B cell (primary cell): ENCODE results near the gene CARS2. TPM values are rescaled to one million over a fixed set of nuclear protein-coding genes. Genes with fewer than 3 reads are reported as not detected.
"Not testable (repeated sequence)": the region's sequence is repeated elsewhere in the genome, so short reads cannot be mapped to it uniquely, and the experiment has no call there.

Source experiments
- ATAC-seq: fragments of 200-7000 bp; cut with Tn5 transposase; one replicate; pipeline ENCODE4 v1.10.0; 2021; ENCODE audit warnings: low read depth, mild to moderate bottlenecking, moderate number of reproducible peaks, moderate library complexity
- CTCF ChIA-PET: fragments of 350-600 bp; sonication (Branson Sonifier 250); formaldehyde crosslinking; loops from one replicate; lab custom pipeline; 2021; ENCODE audit warnings: antibody characterized with exemption, inconsistent platforms; lab: Charles Lee
- POLR2A ChIA-PET: fragments of 350-600 bp; sonication (Branson Sonifier 250); formaldehyde crosslinking; loops from one replicate; lab custom pipeline; 2021; ENCODE audit warnings: antibody characterized with exemption; lab: Charles Lee
- DNase-seq: peaks from one replicate; pipeline ENCODE4 v3.0.0; 2013
- H2AFZ ChIP-seq: 2 replicates; pipeline ENCODE4 v1.6.1; 2012; ENCODE audit warnings: mild to moderate bottlenecking, low read depth, low read length; ENCODE audit not compliant: insufficient read depth, poor library complexity, severe bottlenecking
- H3K27ac ChIP-seq, 2 donors: 1 replicate in 1 of 2; 2 replicates in 1 of 2; pipeline ENCODE4 v1.5.1; 2012 to 2013; ENCODE audit warnings: low read length in 2 of 2, mild to moderate bottlenecking in 2 of 2, moderate library complexity in 1 of 2
- H3K27me3 ChIP-seq, 4 experiments: fragments of 200-600 bp in 1 of 4; sonication (generic) in 1 of 4; replicated peaks in 1 of 4; 1 replicate in 2 of 4; 2 replicates in 2 of 4; pipeline versions ENCODE4 v1.6.1 to v1.7.0; 2013 to 2016; ENCODE audit warnings: low read length in 3 of 4, mild to moderate bottlenecking in 2 of 4, mixed read lengths in 1 of 4, moderate library complexity in 1 of 4; ENCODE audit not compliant: insufficient read depth in 4 of 4, control insufficient read depth in 3 of 4; ENCODE audit errors: control extremely low read depth in 1 of 4
- H3K36me3 ChIP-seq, 2 experiments: replicated peaks in 1 of 2; 1 replicate in 1 of 2; 2 replicates in 1 of 2; pipeline versions ENCODE4 v1.6.1 to v1.7.1; 2013; ENCODE audit warnings: low read length in 1 of 2; ENCODE audit not compliant: insufficient read depth in 2 of 2, control insufficient read depth in 1 of 2; ENCODE audit errors: control extremely low read depth in 1 of 2, extremely low read depth in 1 of 2
- H3K4me1 ChIP-seq, 2 donors: fragments of 200-600 bp in 1 of 2; sonication (generic) in 1 of 2; 1 replicate in 1 of 2; 2 replicates in 1 of 2; pipeline versions ENCODE4 v1.5.1 to v1.6.1; 2013 to 2017; ENCODE audit warnings: low read length in 2 of 2; ENCODE audit not compliant: control insufficient read depth in 2 of 2, insufficient read depth in 2 of 2
- H3K4me2 ChIP-seq: replicated peaks from 2 replicates; pipeline ENCODE3; 2012; ENCODE audit warnings: mild to moderate bottlenecking, low read depth, low read length; ENCODE audit not compliant: poor library complexity, severe bottlenecking
- H3K4me3 ChIP-seq, 5 experiments: fragments of 200-600 bp in 1 of 5; sonication (generic) in 1 of 5; 1 replicate in 3 of 5; 2 replicates in 2 of 5; pipeline versions ENCODE4 v1.5.1 to v1.7.0; 2011 to 2016; ENCODE audit warnings: low read length in 4 of 5, mild to moderate bottlenecking in 4 of 5, low read depth in 2 of 5, control low read depth in 1 of 5, moderate library complexity in 1 of 5; ENCODE audit not compliant: insufficient read depth in 1 of 5; ENCODE audit errors: control extremely low read depth in 1 of 5, extremely low read depth in 1 of 5
- H3K79me2 ChIP-seq: fragments of 200-600 bp; sonication (generic); one replicate; pipeline ENCODE4 v1.6.0; 2016; ENCODE audit warnings: low read length; ENCODE audit not compliant: control insufficient read depth, insufficient read depth
- H3K9ac ChIP-seq: fragments of 200-600 bp; sonication (generic); 2 replicates; pipeline ENCODE4 v1.6.1; 2017; ENCODE audit warnings: mild to moderate bottlenecking, low read length, moderate library complexity
- H3K9me3 ChIP-seq, 3 donors: one replicate each; pipeline versions ENCODE4 v1.6.1 to v1.7.1; 2013; ENCODE audit warnings: low read length in 2 of 3; ENCODE audit not compliant: control insufficient read depth in 2 of 3, insufficient read depth in 1 of 3; ENCODE audit errors: control extremely low read depth in 1 of 3
- H4K20me1 ChIP-seq: 2 replicates; pipeline ENCODE4 v1.6.0; 2012; ENCODE audit warnings: mild to moderate bottlenecking, low read length; ENCODE audit not compliant: insufficient read depth, control insufficient read depth, poor library complexity, severe bottlenecking
- H3K27ac Mint-ChIP-seq: one replicate; pipeline ENCODE4 v1.8.0; 2021; ENCODE audit warnings: mixed read lengths
- H3K27me3 Mint-ChIP-seq: one replicate; pipeline ENCODE4 v1.8.0; 2021; ENCODE audit warnings: mixed read lengths
- H3K4me1 Mint-ChIP-seq: one replicate; pipeline ENCODE4 v1.8.0; 2021; ENCODE audit warnings: mixed read lengths
- H3K4me3 Mint-ChIP-seq: one replicate; pipeline ENCODE4 v1.8.0; 2021; ENCODE audit warnings: mixed read lengths
- H3K9me3 Mint-ChIP-seq: one replicate; pipeline ENCODE4 v1.8.0; 2022; ENCODE audit warnings: mixed read lengths; ENCODE audit not compliant: insufficient read depth
- EZH2 ChIP-seq: IDR thresholded peaks from 2 replicates; pipeline ENCODE4 v1.6.1; 2012; ENCODE audit warnings: borderline replicate concordance, low read depth, mild to moderate bottlenecking, moderate library complexity, low read length; ENCODE audit not compliant: insufficient read depth, poor library complexity, severe bottlenecking
- WGBS: methylation state at CpG from one replicate; pipeline ENCODE4 v1.1.5; 2013; ENCODE audit warnings: missing lambda C conversion rate; ENCODE audit not compliant: insufficient coverage; 5-methylcytosine and 5-hydroxymethylcytosine counted together
- intact Hi-C: fragments of 100-400 bp; cut with micrococcal nuclease; formaldehyde crosslinking; loops from one replicate; pipeline ENCODE4 v1.10.0; 2022
- polyA plus RNA-seq: library from polyadenylated mRNA; depleted of rRNA; stranded (reverse); fragments of >200 nt; gene quantifications from 2 replicates; pipeline ENCODE4 v1.2.3, GENCODE V29; 2012
- total RNA-seq, 2 donors: library from RNA; stranded (reverse); fragments of 120-200 nt in 1 of 2; gene quantifications; 1 replicate in 1 of 2; 2 replicates in 1 of 2; pipeline versions ENCODE4 v1.2.3 to v1.2.4, GENCODE V29; 2013 to 2022
- TF ChIP-seq, protein P1 (sequence below): fragments of 200-600 bp; IDR thresholded peaks from one replicate; pipeline ENCODE4 v1.8.0; 2022; ENCODE audit warnings: antibody characterized with exemption, mild to moderate bottlenecking

The CARS2 gene
- total and polyA plus RNA-seq, 2 donors (not counting 1 experiment from before 2014, with no cell fraction given): 154 to 188 TPM

DNA sequence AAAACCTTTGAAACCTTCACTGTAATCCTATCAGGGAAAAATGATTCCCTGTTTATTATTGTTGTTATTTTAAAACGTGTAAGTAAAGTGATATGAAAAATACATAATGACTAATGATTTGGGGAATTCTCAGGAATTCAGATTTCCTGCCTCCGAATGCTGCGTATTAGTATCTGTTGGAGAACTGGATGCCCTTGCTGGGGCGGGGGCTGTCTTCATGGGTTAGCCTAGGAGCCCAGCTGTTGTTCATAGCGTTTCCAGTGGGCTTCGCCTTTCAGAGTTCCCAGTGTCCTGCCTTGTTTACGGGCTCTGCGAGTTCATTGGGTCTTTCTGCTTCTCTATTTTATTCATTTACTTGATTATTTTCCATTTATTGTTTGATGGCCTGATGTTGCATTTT is 72.1 kb downstream of the CARS2 start:
- Mint-ChIP-seq H3K9me3 (no peaks in the 10 kb centered on the region), H3K4me1 (no peaks in the 10 kb centered on the region), H3K4me3 (no peak overlapping the region), H3K27me3 (no peaks in the 10 kb centered on the region), H3K27ac (no peak overlapping the region)
- intact Hi-C loops: no loop called here
- ChIA-PET POLR2A (no interaction called here), CTCF (no interaction called here)
- H3K27me3 ChIP-seq: no peaks in the 10 kb centered on the region
- no peak overlapping the region for H3K27ac ChIP-seq
- no peak overlapping the region for H3K9ac ChIP-seq
- H3K4me2 ChIP-seq: no peak overlapping the region
- ATAC-seq (no peak), DNase-seq (no peak)
- no peak overlapping the region for H3K4me3 ChIP-seq
- no peak overlapping the region for H2AFZ ChIP-seq
- peaks cover 33% of the 10 kb centered on the region for H3K79me2 ChIP-seq
- TF ChIP-seq EZH2: no peak
- TF ChIP-seq, protein P1, sequence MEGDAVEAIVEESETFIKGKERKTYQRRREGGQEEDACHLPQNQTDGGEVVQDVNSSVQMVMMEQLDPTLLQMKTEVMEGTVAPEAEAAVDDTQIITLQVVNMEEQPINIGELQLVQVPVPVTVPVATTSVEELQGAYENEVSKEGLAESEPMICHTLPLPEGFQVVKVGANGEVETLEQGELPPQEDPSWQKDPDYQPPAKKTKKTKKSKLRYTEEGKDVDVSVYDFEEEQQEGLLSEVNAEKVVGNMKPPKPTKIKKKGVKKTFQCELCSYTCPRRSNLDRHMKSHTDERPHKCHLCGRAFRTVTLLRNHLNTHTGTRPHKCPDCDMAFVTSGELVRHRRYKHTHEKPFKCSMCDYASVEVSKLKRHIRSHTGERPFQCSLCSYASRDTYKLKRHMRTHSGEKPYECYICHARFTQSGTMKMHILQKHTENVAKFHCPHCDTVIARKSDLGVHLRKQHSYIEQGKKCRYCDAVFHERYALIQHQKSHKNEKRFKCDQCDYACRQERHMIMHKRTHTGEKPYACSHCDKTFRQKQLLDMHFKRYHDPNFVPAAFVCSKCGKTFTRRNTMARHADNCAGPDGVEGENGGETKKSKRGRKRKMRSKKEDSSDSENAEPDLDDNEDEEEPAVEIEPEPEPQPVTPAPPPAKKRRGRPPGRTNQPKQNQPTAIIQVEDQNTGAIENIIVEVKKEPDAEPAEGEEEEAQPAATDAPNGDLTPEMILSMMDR: no peak
- whole genome bisulfite sequencing: 98% methylated on average over 4 of the region's 8 CpGs
- no peaks in the 10 kb centered on the region for H3K4me1 ChIP-seq
- no peaks in the 10 kb centered on the region for H3K9me3 ChIP-seq
- peaks cover 40% of the 10 kb centered on the region for H4K20me1 ChIP-seq
- H3K36me3 ChIP-seq: peaks cover 2 to 68% of the 10 kb centered on the region in 2 experiments

- intact Hi-C loops, H3K27ac Mint-ChIP-seq, H3K4me1 Mint-ChIP-seq, H3K9me3 Mint-ChIP-seq, H3K27me3 Mint-ChIP-seq, ATAC-seq, H3K27me3 ChIP-seq, H3K4me2 ChIP-seq, H3K4me3 ChIP-seq, H3K4me3 Mint-ChIP-seq, H3K9me3 ChIP-seq, POLR2A ChIA-PET, H3K27ac ChIP-seq, H3K4me1 ChIP-seq, CTCF ChIA-PET, H2AFZ ChIP-seq, DNase-seq, H3K9ac ChIP-seq: not testable (repeated sequence)
- WGBS: 92% methylated on average over 9 of the region's 15 CpGs
- H3K36me3 ChIP-seq: peaks cover 5 to 68% of the 10 kb centered on the region in 2 experiments
- peaks cover 43% of the 10 kb centered on the region for H4K20me1 ChIP-seq
- peaks cover 45% of the 10 kb centered on the region for H3K79me2 ChIP-seq
These were observed 73.7 kb downstream of the CARS2 start for GRCh38 chr13:110632255-110632654.
